GM23338 (cell line): ENCODE data around the gene NEU4. TPM values are rescaled to one million over a fixed set of nuclear protein-coding genes. Genes with fewer than 3 reads are reported as not detected.

Experiments used
- ATAC-seq: fragments of 200-7000 bp; cut with Tn5 transposase; 3 replicates; pipeline ENCODE4 v1.9.1; 2020
- DNase-seq: peaks from one replicate; pipeline ENCODE4 v3.0.0-alpha.2; 2015; ENCODE audit warnings: low spot score
- H2AFZ ChIP-seq: fragments of 200-600 bp; sonication (generic); 2 replicates; pipeline ENCODE4 v1.8.0; 2016; ENCODE audit warnings: antibody characterized with exemption, mild to moderate bottlenecking, moderate library complexity
- H3F3A ChIP-seq: fragments of 200-600 bp; sonication (generic); replicated peaks from 2 replicates; pipeline ENCODE4 v1.8.0; 2017; ENCODE audit warnings: antibody characterized with exemption, mixed run types, low read depth
- H3K27ac ChIP-seq: fragments of 200-600 bp; sonication (generic); 2 replicates; pipeline ENCODE4 v1.6.1; 2016; ENCODE audit warnings: low read depth
- H3K27me3 ChIP-seq: fragments of 200-600 bp; sonication (generic); 2 replicates; pipeline ENCODE4 v1.8.0; 2016; ENCODE audit warnings: mild to moderate bottlenecking, mixed run types, moderate library complexity; ENCODE audit not compliant: insufficient read depth
- H3K36me3 ChIP-seq: fragments of 200-600 bp; sonication (generic); 2 replicates; pipeline ENCODE4 v1.8.0; 2016; ENCODE audit warnings: mild to moderate bottlenecking; ENCODE audit not compliant: insufficient read depth
- H3K4me1 ChIP-seq: fragments of 200-600 bp; sonication (generic); 2 replicates; pipeline ENCODE4 v1.8.0; 2016; ENCODE audit warnings: mild to moderate bottlenecking, moderate library complexity; ENCODE audit not compliant: insufficient read depth
- H3K4me2 ChIP-seq: fragments of 200-600 bp; sonication (generic); 2 replicates; pipeline ENCODE4 v1.7.1; 2017; ENCODE audit warnings: mixed run types
- H3K4me3 ChIP-seq: fragments of 200-600 bp; sonication (generic); 2 replicates; pipeline ENCODE4 v1.6.1; 2016; ENCODE audit warnings: mixed run types
- H3K79me2 ChIP-seq: fragments of 200-600 bp; sonication (generic); replicated peaks from 2 replicates; pipeline ENCODE4 v1.8.0; 2017; ENCODE audit warnings: mild to moderate bottlenecking; ENCODE audit not compliant: insufficient read depth
- H3K9me2 ChIP-seq: fragments of 200-600 bp; sonication (generic); 2 replicates; pipeline ENCODE4 v1.8.0; 2017; ENCODE audit not compliant: insufficient read depth
- H4K20me1 ChIP-seq: fragments of 200-600 bp; sonication (generic); replicated peaks from 2 replicates; pipeline ENCODE4 v1.8.0; 2017; ENCODE audit warnings: mild to moderate bottlenecking; ENCODE audit not compliant: insufficient read depth
- H3K27ac Mint-ChIP-seq: 2 replicates; pipeline ENCODE4 v1.8.0; 2020; ENCODE audit warnings: inconsistent platforms, mild to moderate bottlenecking, moderate library complexity, mixed read lengths
- H3K27me3 Mint-ChIP-seq: 3 replicates; pipeline ENCODE4 v1.8.0; 2022; ENCODE audit warnings: low read depth, mild to moderate bottlenecking, moderate library complexity, mixed read lengths, inconsistent platforms; ENCODE audit not compliant: insufficient read depth, poor library complexity
- H3K36me3 Mint-ChIP-seq: 3 replicates; pipeline ENCODE4 v1.8.0; 2021; ENCODE audit warnings: low read depth, mild to moderate bottlenecking, inconsistent platforms, moderate library complexity, mixed read lengths
- H3K4me1 Mint-ChIP-seq: 3 replicates; pipeline ENCODE4 v1.8.0; 2020; ENCODE audit warnings: mild to moderate bottlenecking, inconsistent platforms, mixed read lengths
- H3K4me3 Mint-ChIP-seq: 3 replicates; pipeline ENCODE4 v1.8.0; 2021; ENCODE audit warnings: moderate library complexity, mild to moderate bottlenecking, inconsistent platforms, mixed read lengths
- H3K9me3 Mint-ChIP-seq: 3 replicates; pipeline ENCODE4 v1.8.0; 2020; ENCODE audit warnings: moderate library complexity, mild to moderate bottlenecking, inconsistent platforms, mixed read lengths
- CREB1 ChIP-seq: fragments of 250-450 bp; sonication (Bioruptor Pico); IDR thresholded peaks from 2 replicates; pipeline ENCODE4 v1.5.0; 2020; ENCODE audit warnings: low read depth, mild to moderate bottlenecking, moderate library complexity
- EZH2 ChIP-seq: fragments of 200-600 bp; sonication (generic); IDR thresholded peaks from one replicate; pipeline ENCODE4 v1.8.0; 2017; ENCODE audit warnings: antibody characterized with exemption, mild to moderate bottlenecking, low read depth; ENCODE audit not compliant: unreplicated experiment
- EZH2phosphoT487 ChIP-seq: fragments of 200-600 bp; sonication (generic); IDR thresholded peaks from one replicate; pipeline ENCODE4 v1.8.1; 2018; ENCODE audit warnings: antibody characterized with exemption; ENCODE audit not compliant: unreplicated experiment
- JUNB ChIP-seq: IDR thresholded peaks from one replicate; pipeline ENCODE4 v1.6.1; 2016; ENCODE audit warnings: antibody characterized with exemption; ENCODE audit not compliant: unreplicated experiment
- NANOG ChIP-seq: IDR thresholded peaks from 2 replicates; pipeline ENCODE4 v1.6.1; 2016; ENCODE audit warnings: antibody characterized with exemption, borderline replicate concordance
- POLR2AphosphoS5 ChIP-seq: IDR thresholded peaks from 2 replicates; pipeline ENCODE4 v1.6.1; 2016; ENCODE audit warnings: antibody characterized with exemption, low read depth
- STAT1 ChIP-seq: IDR thresholded peaks from one replicate; pipeline ENCODE4 v1.6.1; 2016; ENCODE audit warnings: antibody characterized with exemption; ENCODE audit not compliant: unreplicated experiment
- ZNF114 ChIP-seq: fragments of 250-450 bp; sonication (Bioruptor Pico); IDR thresholded peaks from 2 replicates; pipeline ENCODE4 v1.5.0; 2020; ENCODE audit warnings: mild to moderate bottlenecking, moderate library complexity
- ZNF331 ChIP-seq: fragments of 250-450 bp; sonication (Bioruptor Pico); IDR thresholded peaks from 2 replicates; pipeline ENCODE4 v1.5.0; 2020; ENCODE audit warnings: low read depth, mild to moderate bottlenecking, moderate library complexity
- polyA plus RNA-seq: library from polyadenylated mRNA; unstranded; fragments of >200 nt; fragmentation: Nextera tagmentation; extraction: Ambion mirVana; gene quantifications from 2 replicates; pipeline ENCODE4 v1.2.1, GENCODE V29; 2016
- total RNA-seq: library from RNA; depleted of rRNA; stranded (reverse); fragments of >200 nt; shearing (Covaris generic); gene quantifications from 2 replicates; pipeline ENCODE4 v1.2.3, GENCODE V29; 2014
- TF ChIP-seq, protein P1 (sequence below): IDR thresholded peaks from 2 replicates; pipeline ENCODE4 v1.6.1; 2016; ENCODE audit warnings: antibody characterized with exemption
- TF ChIP-seq, protein P2 (sequence below): IDR thresholded peaks from one replicate; pipeline ENCODE4 v1.6.1; 2018; ENCODE audit warnings: antibody characterized with exemption; ENCODE audit not compliant: unreplicated experiment
- TF ChIP-seq, protein P3 (sequence below), 2 experiments: fragments of 200-600 bp in 1 of 2; sonication (generic) in 1 of 2; conservative IDR thresholded peaks; 2 replicates each; pipeline versions ENCODE4 v1.5.1 to v1.6.1; 2016 to 2017; ENCODE audit warnings: antibody characterized with exemption in 2 of 2, low read depth in 2 of 2, mild to moderate bottlenecking in 2 of 2, moderate library complexity in 1 of 2
- TF ChIP-seq, protein P4 (sequence below): fragments of 250-450 bp; sonication (Bioruptor Pico); IDR thresholded peaks from 2 replicates; pipeline ENCODE4 v1.5.0; 2020; ENCODE audit warnings: mild to moderate bottlenecking, moderate library complexity

The NEU4 gene
- total and polyA plus RNA-seq, 2 experiments from 2014 or later = 0.29 to 1.2 TPM

DNA sequence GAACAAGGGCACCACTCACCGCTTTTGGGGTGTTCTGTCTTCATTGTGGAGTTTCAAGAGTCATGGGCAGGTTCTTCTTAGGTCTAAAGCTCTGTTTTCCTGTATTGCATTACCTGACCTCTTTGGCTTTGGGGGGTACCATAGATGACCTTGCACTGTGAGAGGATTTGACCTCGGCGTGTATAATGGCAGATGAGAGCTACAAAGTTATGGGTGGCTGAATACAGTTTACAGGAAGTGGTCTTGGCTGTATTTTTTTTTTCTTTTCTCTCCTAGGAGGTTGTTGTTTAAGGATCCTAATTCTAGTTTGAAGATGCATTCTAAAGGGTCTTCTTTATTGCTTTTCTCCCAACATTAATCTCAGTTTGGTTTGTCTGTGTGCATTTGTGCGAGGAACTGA lies 20.9 kb upstream of the NEU4 start:
- no peak overlapping the region for H3K4me2 ChIP-seq
- peaks cover 21% of the 10 kb centered on the region; the same call in 1 of the 2 replicates for H3K4me1 ChIP-seq
- Mint-ChIP-seq H3K27ac (no peak overlapping the region), H3K4me3 (no peak overlapping the region), H3K4me1 (peaks cover 11% of the 10 kb centered on the region), H3K36me3 (peaks cover 9% of the 10 kb centered on the region; the same call in 2 of the 3 replicates), H3K9me3 (peaks cover 39% of the 10 kb centered on the region), H3K27me3 (no peaks in the 10 kb centered on the region)
- ATAC-seq (no peak), DNase-seq (no peak)
- H3K36me3 ChIP-seq = no peaks in the 10 kb centered on the region; the same call in 1 of the 2 replicates
- H3K9me2 ChIP-seq = no peaks in the 10 kb centered on the region
- H4K20me1 ChIP-seq = no peaks in the 10 kb centered on the region
- no peak overlapping the region for H3K4me3 ChIP-seq
- no peaks in the 10 kb centered on the region for H3K79me2 ChIP-seq
- H2AFZ ChIP-seq = no peak overlapping the region
- no peak for TF ChIP-seq ZNF114
- TF ChIP-seq ZNF331 (CRISPR knock-in tag) = no peak
- TF ChIP-seq, protein P1, sequence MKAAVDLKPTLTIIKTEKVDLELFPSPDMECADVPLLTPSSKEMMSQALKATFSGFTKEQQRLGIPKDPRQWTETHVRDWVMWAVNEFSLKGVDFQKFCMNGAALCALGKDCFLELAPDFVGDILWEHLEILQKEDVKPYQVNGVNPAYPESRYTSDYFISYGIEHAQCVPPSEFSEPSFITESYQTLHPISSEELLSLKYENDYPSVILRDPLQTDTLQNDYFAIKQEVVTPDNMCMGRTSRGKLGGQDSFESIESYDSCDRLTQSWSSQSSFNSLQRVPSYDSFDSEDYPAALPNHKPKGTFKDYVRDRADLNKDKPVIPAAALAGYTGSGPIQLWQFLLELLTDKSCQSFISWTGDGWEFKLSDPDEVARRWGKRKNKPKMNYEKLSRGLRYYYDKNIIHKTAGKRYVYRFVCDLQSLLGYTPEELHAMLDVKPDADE = no peak
- no peak for TF ChIP-seq EZH2phosphoT487
- TF ChIP-seq, protein P2, sequence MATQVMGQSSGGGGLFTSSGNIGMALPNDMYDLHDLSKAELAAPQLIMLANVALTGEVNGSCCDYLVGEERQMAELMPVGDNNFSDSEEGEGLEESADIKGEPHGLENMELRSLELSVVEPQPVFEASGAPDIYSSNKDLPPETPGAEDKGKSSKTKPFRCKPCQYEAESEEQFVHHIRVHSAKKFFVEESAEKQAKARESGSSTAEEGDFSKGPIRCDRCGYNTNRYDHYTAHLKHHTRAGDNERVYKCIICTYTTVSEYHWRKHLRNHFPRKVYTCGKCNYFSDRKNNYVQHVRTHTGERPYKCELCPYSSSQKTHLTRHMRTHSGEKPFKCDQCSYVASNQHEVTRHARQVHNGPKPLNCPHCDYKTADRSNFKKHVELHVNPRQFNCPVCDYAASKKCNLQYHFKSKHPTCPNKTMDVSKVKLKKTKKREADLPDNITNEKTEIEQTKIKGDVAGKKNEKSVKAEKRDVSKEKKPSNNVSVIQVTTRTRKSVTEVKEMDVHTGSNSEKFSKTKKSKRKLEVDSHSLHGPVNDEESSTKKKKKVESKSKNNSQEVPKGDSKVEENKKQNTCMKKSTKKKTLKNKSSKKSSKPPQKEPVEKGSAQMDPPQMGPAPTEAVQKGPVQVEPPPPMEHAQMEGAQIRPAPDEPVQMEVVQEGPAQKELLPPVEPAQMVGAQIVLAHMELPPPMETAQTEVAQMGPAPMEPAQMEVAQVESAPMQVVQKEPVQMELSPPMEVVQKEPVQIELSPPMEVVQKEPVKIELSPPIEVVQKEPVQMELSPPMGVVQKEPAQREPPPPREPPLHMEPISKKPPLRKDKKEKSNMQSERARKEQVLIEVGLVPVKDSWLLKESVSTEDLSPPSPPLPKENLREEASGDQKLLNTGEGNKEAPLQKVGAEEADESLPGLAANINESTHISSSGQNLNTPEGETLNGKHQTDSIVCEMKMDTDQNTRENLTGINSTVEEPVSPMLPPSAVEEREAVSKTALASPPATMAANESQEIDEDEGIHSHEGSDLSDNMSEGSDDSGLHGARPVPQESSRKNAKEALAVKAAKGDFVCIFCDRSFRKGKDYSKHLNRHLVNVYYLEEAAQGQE = no peak
- TF ChIP-seq, protein P3, sequence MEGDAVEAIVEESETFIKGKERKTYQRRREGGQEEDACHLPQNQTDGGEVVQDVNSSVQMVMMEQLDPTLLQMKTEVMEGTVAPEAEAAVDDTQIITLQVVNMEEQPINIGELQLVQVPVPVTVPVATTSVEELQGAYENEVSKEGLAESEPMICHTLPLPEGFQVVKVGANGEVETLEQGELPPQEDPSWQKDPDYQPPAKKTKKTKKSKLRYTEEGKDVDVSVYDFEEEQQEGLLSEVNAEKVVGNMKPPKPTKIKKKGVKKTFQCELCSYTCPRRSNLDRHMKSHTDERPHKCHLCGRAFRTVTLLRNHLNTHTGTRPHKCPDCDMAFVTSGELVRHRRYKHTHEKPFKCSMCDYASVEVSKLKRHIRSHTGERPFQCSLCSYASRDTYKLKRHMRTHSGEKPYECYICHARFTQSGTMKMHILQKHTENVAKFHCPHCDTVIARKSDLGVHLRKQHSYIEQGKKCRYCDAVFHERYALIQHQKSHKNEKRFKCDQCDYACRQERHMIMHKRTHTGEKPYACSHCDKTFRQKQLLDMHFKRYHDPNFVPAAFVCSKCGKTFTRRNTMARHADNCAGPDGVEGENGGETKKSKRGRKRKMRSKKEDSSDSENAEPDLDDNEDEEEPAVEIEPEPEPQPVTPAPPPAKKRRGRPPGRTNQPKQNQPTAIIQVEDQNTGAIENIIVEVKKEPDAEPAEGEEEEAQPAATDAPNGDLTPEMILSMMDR (conservative IDR thresholded peaks at IDR 0.05; ENCODE audit: low read depth in 2 of 2) = no peak
- no peak for TF ChIP-seq STAT1
- no peak for TF ChIP-seq NANOG
- TF ChIP-seq CREB1 (CRISPR knock-in tag) = no peak
- TF ChIP-seq POLR2AphosphoS5 = no peak
- TF ChIP-seq, protein P4, sequence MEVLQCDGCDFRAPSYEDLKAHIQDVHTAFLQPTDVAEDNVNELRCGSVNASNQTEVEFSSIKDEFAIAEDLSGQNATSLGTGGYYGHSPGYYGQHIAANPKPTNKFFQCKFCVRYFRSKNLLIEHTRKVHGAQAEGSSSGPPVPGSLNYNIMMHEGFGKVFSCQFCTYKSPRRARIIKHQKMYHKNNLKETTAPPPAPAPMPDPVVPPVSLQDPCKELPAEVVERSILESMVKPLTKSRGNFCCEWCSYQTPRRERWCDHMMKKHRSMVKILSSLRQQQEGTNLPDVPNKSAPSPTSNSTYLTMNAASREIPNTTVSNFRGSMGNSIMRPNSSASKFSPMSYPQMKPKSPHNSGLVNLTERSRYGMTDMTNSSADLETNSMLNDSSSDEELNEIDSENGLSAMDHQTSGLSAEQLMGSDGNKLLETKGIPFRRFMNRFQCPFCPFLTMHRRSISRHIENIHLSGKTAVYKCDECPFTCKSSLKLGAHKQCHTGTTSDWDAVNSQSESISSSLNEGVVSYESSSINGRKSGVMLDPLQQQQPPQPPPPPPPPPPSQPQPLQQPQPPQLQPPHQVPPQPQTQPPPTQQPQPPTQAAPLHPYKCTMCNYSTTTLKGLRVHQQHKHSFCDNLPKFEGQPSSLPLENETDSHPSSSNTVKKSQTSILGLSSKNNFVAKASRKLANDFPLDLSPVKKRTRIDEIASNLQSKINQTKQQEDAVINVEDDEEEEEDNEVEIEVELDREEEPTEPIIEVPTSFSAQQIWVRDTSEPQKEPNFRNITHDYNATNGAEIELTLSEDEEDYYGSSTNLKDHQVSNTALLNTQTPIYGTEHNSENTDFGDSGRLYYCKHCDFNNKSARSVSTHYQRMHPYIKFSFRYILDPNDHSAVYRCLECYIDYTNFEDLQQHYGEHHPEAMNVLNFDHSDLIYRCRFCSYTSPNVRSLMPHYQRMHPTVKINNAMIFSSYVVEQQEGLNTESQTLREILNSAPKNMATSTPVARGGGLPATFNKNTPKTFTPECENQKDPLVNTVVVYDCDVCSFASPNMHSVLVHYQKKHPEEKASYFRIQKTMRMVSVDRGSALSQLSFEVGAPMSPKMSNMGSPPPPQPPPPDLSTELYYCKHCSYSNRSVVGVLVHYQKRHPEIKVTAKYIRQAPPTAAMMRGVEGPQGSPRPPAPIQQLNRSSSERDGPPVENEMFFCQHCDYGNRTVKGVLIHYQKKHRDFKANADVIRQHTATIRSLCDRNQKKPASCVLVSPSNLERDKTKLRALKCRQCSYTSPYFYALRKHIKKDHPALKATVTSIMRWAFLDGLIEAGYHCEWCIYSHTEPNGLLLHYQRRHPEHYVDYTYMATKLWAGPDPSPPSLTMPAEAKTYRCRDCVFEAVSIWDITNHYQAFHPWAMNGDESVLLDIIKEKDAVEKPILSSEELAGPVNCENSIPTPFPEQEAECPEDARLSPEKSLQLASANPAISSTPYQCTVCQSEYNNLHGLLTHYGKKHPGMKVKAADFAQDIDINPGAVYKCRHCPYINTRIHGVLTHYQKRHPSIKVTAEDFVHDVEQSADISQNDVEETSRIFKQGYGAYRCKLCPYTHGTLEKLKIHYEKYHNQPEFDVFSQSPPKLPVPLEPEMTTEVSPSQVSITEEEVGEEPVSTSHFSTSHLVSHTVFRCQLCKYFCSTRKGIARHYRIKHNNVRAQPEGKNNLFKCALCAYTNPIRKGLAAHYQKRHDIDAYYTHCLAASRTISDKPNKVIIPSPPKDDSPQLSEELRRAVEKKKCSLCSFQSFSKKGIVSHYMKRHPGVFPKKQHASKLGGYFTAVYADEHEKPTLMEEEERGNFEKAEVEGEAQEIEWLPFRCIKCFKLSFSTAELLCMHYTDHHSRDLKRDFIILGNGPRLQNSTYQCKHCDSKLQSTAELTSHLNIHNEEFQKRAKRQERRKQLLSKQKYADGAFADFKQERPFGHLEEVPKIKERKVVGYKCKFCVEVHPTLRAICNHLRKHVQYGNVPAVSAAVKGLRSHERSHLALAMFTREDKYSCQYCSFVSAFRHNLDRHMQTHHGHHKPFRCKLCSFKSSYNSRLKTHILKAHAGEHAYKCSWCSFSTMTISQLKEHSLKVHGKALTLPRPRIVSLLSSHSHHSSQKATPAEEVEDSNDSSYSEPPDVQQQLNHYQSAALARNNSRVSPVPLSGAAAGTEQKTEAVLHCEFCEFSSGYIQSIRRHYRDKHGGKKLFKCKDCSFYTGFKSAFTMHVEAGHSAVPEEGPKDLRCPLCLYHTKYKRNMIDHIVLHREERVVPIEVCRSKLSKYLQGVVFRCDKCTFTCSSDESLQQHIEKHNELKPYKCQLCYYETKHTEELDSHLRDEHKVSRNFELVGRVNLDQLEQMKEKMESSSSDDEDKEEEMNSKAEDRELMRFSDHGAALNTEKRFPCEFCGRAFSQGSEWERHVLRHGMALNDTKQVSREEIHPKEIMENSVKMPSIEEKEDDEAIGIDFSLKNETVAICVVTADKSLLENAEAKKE (CRISPR knock-in tag) = no peak
- TF ChIP-seq EZH2 = no peak
- TF ChIP-seq JUNB = no peak
- H3F3A ChIP-seq = no peaks in the 10 kb centered on the region
- H3K27ac ChIP-seq = no peak overlapping the region
- no peaks in the 10 kb centered on the region for H3K27me3 ChIP-seq
